Stimulated activated CD4-positive, alpha-beta T cell treated with anti-CD3 and anti-CD28 coated beads, Interleukin-15, amount 100 ng/mL, for 24 hours (primary cell): ENCODE measurements around the gene SDR42E2.
"Not testable (repeated sequence)": the region's sequence is repeated elsewhere in the genome, so short reads cannot be mapped to it uniquely, and the experiment has no call there.

Experiments used
- DNase-seq: peaks from one replicate; pipeline ENCODE4 v3.0.0-alpha.2; 2020

The SDR42E2 gene

GRCh38 chr16:22216191-22216831, 54.0 kb downstream of the SDR42E2 start:
- DNase-seq: no peak

DNA sequence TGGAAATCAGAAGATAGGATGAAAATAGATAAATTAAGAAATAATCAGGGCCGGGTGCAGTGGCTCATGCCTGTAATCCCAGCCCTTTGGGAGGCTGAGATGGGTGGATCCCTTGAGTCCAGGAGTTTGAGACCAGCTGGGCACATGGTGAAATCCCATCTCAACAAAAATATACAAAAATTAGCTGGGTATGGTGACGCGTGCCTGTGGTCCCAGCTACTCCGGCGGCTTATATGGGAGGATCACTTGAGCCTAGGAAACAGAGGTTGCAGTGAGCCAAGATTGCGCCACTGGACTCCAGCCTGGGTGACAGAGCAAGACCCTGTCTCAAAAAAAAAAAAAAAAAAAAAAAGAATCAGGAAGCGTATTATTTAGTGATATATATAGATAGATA, 54.5 kb downstream of the SDR42E2 start:
- not testable (repeated sequence) for DNase-seq

DNA sequence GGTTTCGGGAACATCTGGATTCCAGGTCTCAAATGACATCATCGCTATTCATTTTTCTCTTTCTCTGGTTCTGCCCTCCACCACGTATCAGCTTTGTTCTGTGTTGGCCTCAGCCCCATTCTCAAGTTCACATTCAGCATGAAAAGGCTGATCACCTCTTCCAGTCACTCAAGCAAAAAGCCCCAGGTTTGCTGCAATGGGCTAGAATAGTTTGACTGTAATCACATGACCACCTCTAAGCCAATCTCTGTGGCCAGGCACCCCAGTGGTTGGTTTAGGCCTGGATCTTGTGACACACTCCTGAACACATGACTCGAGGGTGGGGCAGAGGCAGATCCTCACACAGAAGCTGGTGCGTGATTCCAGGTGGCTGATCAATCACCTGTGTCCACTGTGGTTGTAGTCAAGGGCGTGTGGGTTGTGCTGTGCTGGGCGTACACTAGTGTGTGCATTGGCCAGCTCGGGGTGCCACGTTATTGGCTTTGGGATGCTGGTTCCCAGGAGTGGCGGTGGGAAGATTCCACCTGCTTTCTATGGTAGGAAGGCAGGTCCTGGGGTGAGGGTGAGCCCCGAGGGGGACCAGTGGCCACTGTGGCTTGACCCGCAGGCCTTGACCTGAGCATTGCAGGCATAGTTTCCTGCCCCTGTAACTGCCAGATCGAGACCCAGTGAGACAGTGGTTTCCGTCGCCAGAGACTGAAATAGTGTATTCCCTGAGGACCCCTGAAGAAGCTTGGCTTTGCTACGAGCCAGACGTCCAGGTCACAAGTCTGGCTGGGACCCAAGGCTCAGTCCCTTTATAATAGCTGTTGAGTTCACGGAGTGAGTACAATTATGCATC, 55.8 kb downstream of the SDR42E2 start:
- DNase-seq: peak; percentile 13

- no peak for DNase-seq
Observed at GRCh38 chr16:22219389-22220068, 57.2 kb downstream of the SDR42E2 start.

- DNase-seq: no peak
Observed at GRCh38 chr16:22220069-22220440, 57.7 kb downstream of the SDR42E2 start.

DNA sequence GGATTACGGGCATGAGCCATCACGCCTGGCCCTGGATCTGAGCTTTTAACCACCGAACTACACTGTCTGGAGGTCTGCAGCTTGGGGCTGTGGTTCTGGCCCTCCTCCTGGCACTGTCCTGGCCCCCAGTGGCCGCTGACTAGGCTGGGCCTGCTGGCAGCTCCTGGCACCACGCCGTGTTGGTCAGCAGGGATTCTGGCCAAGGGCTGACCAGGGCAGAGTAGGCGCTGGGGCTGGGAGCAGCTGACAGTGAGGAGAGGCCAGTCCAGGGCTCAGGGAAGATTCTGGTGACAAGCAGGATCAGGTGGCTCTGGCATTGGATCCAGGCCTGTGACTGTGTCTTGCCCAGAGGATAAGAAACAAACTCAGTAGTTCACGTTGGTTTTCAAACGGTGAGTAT, 58.4 kb downstream of the SDR42E2 start:
- no peak for DNase-seq

DNA sequence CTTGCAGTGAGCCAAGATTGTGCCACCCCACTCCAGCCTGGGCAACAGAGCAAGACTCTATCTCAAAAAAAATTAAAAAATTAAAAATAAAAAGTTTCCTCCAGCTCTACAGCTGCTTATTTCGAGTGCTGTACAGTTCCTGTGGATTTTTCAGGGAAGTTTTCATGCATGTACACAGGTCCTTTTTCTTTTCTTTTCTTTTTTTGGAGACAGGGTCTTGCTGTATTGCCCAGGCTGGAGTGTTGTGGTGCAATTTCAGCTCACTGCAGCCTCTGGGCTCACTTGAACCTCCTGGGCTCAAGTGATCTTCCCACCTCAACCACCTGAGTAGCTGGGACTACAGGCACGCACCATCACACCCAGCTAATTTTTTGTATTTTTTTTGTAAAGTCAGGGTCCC, 59.7 kb downstream of the SDR42E2 start:
- DNase-seq: no peak

GRCh38 chr16:22222998-22223397, 60.7 kb downstream of the SDR42E2 start:
- no peak for DNase-seq

- DNase-seq: no peak
Observed at GRCh38 chr16:22225060-22225459, 62.8 kb downstream of the SDR42E2 start.

DNA sequence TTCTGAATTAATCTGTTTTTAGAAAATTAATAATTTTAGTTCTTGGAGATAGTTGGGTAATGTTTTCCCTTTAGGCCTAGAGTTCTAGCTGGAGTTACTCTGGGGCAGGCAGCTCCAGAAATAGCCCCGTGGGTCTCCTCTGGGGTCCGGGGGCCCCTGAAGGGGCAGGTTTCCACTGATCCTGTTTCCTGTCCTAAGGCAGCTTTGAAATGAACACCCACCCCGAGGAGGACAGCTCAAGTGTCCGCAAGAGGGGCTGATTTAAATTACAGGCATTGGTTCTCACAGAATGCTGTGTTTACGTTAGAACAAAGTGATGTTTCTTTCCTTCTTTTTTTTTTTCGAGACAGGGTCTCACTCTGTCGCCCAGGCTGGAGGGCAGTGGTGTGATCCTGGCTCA, 67.6 kb downstream of the SDR42E2 start:
- no peak for DNase-seq

DNA sequence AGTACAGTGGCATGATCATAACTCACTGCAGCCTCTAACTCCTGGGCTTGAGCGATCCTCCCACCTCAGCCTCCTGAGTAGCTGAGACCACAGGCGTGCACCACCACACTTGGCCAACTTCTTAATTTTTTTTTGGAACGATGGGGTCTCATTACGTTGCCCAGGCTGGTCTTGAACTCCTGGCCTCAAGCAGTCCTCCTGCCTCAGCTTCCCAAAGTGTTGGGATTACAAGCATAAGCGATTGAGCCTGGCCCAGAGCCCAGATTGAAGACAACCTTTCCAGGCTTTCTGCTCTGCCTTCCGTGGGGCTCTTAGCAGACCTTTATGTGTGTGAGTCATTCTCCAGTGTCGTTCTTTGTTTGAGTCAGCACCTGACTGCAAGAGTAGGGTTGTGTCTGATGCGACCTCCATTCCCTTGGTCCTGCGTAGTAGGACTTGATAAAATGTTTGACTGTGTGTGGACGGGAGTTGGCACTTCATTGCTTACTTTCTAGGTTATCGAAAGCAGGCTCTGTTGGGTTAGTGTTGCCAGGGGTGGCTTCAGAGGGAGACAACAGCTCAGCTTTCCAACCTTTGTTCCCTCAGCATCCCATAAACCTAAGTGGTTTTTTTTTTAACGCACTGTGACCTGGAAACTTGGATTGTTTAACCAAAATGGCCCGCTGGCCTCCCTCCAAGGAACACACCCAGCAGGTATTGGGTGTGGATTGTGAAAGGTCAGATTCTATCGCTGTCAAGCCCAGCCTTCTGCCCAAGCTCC, 70.2 kb downstream of the SDR42E2 start:
- DNase-seq: peak; percentile 60

DNA sequence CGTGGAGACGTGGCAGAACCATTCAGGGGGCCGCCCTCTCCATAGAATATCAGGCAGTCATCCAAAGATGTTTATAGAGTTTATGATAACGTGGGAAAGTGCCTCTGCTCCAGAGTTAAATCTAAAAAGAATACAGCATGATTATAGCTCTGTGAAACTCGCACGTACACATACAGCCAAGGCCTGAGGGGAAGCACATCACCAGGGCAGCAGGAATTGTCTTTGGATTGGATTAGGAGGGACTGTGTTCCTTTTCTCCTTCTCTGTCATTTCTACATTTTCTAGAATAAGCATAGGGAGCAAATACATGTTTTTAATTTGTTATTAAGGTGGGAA, 70.7 kb downstream of the SDR42E2 start:
- no peak for DNase-seq

DNA sequence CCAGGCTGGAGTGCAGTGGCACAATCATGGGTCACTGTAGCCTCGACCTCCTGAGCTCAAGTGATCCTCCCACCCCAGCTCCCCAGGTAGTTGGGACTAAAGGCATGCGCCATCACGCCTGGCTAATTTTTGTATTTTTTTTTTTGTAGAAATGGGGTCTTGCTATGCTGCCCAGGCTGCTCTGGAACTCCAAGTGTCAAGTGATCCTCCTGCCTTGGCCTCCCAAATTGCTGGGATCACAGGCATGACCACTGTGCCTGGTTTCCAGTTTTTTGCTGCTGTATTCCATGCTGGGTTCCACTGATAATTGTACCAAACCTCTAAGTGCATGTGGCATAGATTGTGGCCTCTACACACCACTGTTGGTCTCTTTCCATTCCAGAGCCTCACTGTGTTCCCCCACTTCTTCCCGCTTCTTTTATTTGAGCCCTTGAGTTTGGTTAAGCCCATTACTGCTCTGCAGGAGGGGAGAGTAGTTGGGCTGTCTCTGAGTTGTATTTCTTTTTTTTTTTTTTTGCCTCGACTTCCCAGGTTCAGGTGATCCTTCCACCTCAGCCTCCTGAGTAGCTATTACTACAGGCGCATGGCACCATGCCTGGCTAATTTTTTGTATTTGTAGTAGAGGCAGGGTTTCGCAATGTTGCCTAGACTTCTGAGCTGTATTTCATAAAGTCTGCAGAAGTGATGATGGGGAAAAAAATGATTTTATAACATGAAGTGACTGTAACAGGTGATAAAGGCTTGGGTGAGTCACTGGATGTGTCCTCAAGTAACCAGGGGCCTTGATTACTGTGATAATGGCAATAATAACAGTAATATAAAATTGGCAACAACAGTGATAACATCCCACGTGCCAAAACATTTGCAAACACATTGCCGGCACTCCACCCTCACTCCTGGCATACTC, 73.8 kb downstream of the SDR42E2 start:
- no peak for DNase-seq

- no peak for DNase-seq
Observed at GRCh38 chr16:22239131-22239805, 77.0 kb downstream of the SDR42E2 start.

DNA sequence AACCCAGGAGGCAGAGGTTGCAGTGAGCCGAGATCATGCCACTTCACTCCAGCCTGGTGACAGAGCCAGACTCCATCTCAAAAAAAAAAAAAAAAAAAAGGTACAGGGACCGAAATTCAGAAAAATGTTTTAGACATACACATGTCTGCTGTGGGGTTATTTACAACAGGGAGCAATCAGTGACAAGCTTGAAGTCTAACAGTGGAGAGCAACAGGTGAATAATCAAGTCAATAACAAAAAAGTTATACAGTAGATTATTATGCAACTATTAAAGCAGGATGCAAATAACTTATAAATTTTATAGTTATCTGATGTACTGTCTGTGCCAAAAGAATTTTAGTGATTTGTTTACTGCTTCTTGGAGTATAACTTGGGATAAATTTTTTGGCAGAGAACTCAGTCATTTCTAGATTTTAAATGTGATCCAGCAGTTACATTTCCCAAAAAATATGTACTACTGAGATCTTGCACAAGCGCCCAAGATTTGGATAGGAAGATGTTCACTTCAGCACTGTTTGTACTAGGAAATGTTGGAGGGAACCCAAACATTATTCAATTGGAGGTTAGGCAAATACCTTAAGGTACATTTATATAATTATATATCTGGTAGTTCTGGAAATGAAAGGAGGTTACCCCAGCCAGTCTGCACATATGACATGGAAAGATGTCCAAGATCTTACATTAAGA, 77.9 kb downstream of the SDR42E2 start:
- no peak for DNase-seq
